HFFc6 (cell line): ENCODE measurements around the gene ZNF33A. TPM values are rescaled to one million over a fixed set of nuclear protein-coding genes. Genes with fewer than 3 reads are reported as not detected.

Experiments
- DNase-seq: peaks from one replicate; pipeline ENCODE4 v3.0.0-alpha.2; 2018
- H3K27ac Mint-ChIP-seq: 2 replicates; pipeline ENCODE4 v1.8.0; 2020; ENCODE audit warnings: mild to moderate bottlenecking, mixed read lengths
- H3K27me3 Mint-ChIP-seq: 2 replicates; pipeline ENCODE4 v1.8.0; 2021; ENCODE audit warnings: mild to moderate bottlenecking, moderate library complexity, mixed read lengths; ENCODE audit not compliant: insufficient read depth
- H3K36me3 Mint-ChIP-seq: 2 replicates; pipeline ENCODE4 v1.8.0; 2021; ENCODE audit warnings: low read depth, mixed read lengths
- H3K4me1 Mint-ChIP-seq: 2 replicates; pipeline ENCODE4 v1.8.0; 2020; ENCODE audit warnings: low read depth, mixed read lengths
- H3K4me3 Mint-ChIP-seq: 2 replicates; pipeline ENCODE4 v1.8.0; 2020; ENCODE audit warnings: mild to moderate bottlenecking, moderate library complexity, mixed read lengths
- H3K9me3 Mint-ChIP-seq: 2 replicates; pipeline ENCODE4 v1.8.0; 2020; ENCODE audit warnings: mild to moderate bottlenecking, mixed read lengths
- total RNA-seq, 6 experiments: library from RNA; stranded (reverse); fragmentation: NEBNext Ultra II Directional; extraction: Animal tissue kit (Norgen Biotek cat#: 25700); gene quantifications; 2 replicates in 1 of 6; 3 replicates in 5 of 6; pipeline ENCODE4 v1.2.3, GENCODE V29; 2021
- TF ChIP-seq, protein P1 (sequence below): fragments of 200-600 bp; sonication (generic); IDR thresholded peaks from 2 replicates; pipeline ENCODE4 v1.5.0; 2021; ENCODE audit warnings: antibody characterized with exemption, mild to moderate bottlenecking

Gene ZNF33A
- total RNA-seq, 6 experiments from 2014 or later = 9.5 to 12.7 (median 10.2) TPM

DNA sequence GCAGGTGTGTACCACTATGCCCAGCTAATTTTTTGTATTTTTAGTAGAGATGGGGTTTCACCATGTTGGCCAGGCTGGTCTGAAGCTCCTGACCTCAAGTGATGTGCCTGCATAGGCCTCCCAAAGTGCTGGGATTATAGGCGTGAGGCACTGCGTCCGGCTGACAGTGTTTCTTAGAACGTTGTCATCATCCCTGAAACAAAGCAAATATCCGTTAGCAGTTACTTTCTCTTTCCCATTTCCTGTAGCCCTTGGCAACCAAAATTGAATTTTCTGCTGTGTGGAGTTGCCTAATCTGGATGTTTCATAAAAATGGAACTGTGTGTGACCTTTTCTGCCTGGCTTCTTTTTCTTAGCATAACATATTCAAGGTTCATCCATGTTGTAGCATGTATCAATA is 22.4 kb downstream of the ZNF33A start:
- TF ChIP-seq, protein P1, sequence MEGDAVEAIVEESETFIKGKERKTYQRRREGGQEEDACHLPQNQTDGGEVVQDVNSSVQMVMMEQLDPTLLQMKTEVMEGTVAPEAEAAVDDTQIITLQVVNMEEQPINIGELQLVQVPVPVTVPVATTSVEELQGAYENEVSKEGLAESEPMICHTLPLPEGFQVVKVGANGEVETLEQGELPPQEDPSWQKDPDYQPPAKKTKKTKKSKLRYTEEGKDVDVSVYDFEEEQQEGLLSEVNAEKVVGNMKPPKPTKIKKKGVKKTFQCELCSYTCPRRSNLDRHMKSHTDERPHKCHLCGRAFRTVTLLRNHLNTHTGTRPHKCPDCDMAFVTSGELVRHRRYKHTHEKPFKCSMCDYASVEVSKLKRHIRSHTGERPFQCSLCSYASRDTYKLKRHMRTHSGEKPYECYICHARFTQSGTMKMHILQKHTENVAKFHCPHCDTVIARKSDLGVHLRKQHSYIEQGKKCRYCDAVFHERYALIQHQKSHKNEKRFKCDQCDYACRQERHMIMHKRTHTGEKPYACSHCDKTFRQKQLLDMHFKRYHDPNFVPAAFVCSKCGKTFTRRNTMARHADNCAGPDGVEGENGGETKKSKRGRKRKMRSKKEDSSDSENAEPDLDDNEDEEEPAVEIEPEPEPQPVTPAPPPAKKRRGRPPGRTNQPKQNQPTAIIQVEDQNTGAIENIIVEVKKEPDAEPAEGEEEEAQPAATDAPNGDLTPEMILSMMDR = no peak
- no peak overlapping the region for H3K27ac Mint-ChIP-seq
- H3K4me3 Mint-ChIP-seq = no peak overlapping the region
- no peaks in the 10 kb centered on the region for H3K27me3 Mint-ChIP-seq
- H3K9me3 Mint-ChIP-seq = no peaks in the 10 kb centered on the region
- H3K4me1 Mint-ChIP-seq = peaks cover 2% of the 10 kb centered on the region; the same call in 1 of the 2 replicates
- H3K36me3 Mint-ChIP-seq = peaks cover 36% of the 10 kb centered on the region
- no peak for DNase-seq

DNA sequence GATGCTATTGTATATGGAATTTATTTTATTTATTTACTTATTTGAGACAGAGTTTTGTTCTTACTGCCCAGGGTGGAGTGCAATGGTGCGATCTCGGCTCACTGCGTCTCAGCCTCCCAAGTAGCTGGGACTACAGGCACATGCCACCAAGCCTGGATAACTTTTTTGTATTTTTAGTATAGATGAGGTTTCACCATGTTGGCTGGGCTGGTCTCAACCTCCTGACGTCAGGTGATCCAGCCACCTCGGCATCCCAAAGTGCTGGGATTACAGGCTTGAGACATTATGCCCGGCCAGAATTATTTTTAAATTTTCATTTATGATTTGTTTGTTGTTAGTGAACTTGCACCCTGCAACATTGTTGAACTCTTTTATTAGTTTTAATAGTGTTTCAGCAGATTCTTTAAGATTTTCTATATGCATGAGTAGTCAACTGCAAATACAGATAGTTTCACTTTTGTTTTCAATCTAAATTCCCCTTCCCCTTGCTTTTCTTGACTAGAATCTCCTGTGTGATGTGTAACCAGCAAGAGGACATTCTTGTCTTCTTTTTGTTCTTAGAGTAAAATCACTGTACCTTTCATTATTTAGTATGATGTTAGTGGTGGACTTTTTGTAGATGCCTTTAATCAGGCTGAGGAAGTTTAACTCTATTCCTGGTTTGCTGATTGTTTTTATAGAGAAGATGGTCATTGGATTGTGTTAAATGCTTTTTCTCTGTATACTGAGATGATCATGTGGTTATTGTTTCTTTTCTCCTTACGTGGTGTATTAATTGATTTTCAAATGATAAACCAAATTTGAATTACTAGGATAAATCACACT is 27.8 kb downstream of the ZNF33A start:
- Mint-ChIP-seq H3K27ac (peak overlapping the region; percentile 36; the same call in 1 of the 2 replicates), H3K4me1 (peaks cover 7% of the 10 kb centered on the region), H3K9me3 (no peaks in the 10 kb centered on the region), H3K4me3 (peak overlapping the region; percentile 63), H3K36me3 (peaks cover 9% of the 10 kb centered on the region; the same call in 1 of the 2 replicates), H3K27me3 (no peaks in the 10 kb centered on the region; the same call in 1 of the 2 replicates)
- no peak for DNase-seq
- TF ChIP-seq, protein P1 = no peak

DNA sequence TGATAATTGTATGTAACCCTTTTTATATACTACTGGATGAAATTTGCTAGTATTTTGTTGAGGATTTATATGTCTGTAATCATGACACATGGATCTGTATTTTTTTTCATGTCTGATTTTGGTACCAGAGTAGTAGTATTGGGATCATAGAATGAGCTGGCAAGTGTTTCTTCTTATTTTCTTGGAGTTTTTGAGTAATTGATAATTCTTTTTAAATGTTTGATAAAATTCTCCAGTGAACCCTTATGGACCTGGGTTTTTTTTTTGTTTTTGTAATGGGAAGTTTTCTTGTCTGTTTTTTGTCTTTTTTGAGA is 28.4 kb downstream of the ZNF33A start:
- no peaks in the 10 kb centered on the region; the same call in 1 of the 2 replicates for H3K27me3 Mint-ChIP-seq
- no peak overlapping the region for H3K27ac Mint-ChIP-seq
- peaks cover 7% of the 10 kb centered on the region for H3K4me1 Mint-ChIP-seq
- no peak for DNase-seq
- H3K9me3 Mint-ChIP-seq = no peaks in the 10 kb centered on the region
- TF ChIP-seq, protein P1 = no peak
- peak overlapping the region; percentile 63; the same call in 1 of the 2 replicates for H3K4me3 Mint-ChIP-seq
- H3K36me3 Mint-ChIP-seq = peaks cover 13% of the 10 kb centered on the region

DNA sequence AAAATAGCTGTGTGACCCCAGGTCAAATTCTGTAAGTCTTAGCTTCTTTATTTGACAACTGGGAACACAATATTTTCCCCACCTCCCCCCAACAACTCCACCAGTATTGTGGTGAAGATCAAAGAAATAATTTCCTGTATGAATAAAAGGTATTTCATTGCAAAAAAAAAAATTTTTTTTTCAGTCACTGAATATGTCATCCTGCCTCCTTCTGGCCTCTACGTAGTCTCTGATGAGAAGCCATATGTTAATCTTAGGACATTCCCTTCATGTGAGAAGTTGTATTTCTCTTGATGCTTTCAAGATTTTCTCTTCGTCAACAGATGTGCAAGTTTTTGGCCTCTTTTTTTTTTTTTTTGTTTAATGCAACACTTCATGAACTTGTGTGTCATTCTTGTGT is 33.0 kb downstream of the ZNF33A start:
- peaks cover 10% of the 10 kb centered on the region for H3K4me1 Mint-ChIP-seq
- H3K36me3 Mint-ChIP-seq = peaks cover 26% of the 10 kb centered on the region
- H3K4me3 Mint-ChIP-seq = no peak overlapping the region
- no peak overlapping the region for H3K27ac Mint-ChIP-seq
- DNase-seq = no peak
- TF ChIP-seq, protein P1 = no peak
- no peaks in the 10 kb centered on the region for H3K9me3 Mint-ChIP-seq
- H3K27me3 Mint-ChIP-seq = no peaks in the 10 kb centered on the region; the same call in 1 of the 2 replicates

DNA sequence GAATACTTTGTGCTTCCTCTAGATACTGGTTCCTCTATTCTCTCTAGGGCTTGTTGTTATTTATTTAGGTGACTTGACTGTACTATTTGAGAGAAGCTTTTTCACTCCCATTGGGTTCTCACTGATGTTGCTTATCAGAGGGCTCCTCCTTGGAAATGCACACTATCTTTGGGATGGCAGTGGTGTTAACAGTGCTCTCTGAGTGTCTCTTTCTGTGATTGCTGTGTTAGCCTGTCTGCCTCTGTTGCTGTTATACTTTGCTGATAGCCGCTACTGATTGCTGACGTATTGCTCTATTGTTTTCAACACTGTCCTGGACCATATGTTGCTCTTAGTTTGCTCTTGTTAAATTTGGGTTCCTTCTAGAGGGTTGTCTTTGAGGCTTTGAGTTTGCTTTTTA is 34.7 kb downstream of the ZNF33A start:
- TF ChIP-seq, protein P1 = no peak
- Mint-ChIP-seq H3K36me3 (peaks cover 26% of the 10 kb centered on the region), H3K9me3 (no peaks in the 10 kb centered on the region)

More for the DNA sequence above, 34.7 kb downstream of the ZNF33A start:
- Mint-ChIP-seq H3K4me3 (no peak overlapping the region), H3K27ac (no peak overlapping the region), H3K4me1 (peaks cover 6% of the 10 kb centered on the region; the same call in 1 of the 2 replicates), H3K27me3 (no peaks in the 10 kb centered on the region; the same call in 1 of the 2 replicates)
- no peak for DNase-seq
